GM12865 (cell line): ENCODE results near the gene TBL1XR1.
"Not testable (repeated sequence)": the region's sequence is repeated elsewhere in the genome, so short reads cannot be mapped to it uniquely, and the experiment has no call there.

Experiments
- DNase-seq: peaks from one replicate; pipeline ENCODE4 v3.0.0; 2010; ENCODE audit warnings: low read depth
- H3K4me3 ChIP-seq: 2 replicates; pipeline ENCODE4 v1.5.1; 2011; ENCODE audit warnings: mild to moderate bottlenecking, low read depth, low read length, control low read depth
- CTCF ChIP-seq: IDR thresholded peaks from 2 replicates; pipeline ENCODE4 v1.5.1; 2011; ENCODE audit warnings: low read length, control low read depth, low read depth, inconsistent platforms; ENCODE audit not compliant: insufficient read depth; ENCODE audit errors: missing control alignments

The TBL1XR1 gene

GRCh38 chr3:177197727-177198460, 612 bp upstream of the TBL1XR1 start:
- peak overlapping the region; percentile 61 for H3K4me3 ChIP-seq
- TF ChIP-seq CTCF = no peak
- DNase-seq = peak; percentile 82

DNA sequence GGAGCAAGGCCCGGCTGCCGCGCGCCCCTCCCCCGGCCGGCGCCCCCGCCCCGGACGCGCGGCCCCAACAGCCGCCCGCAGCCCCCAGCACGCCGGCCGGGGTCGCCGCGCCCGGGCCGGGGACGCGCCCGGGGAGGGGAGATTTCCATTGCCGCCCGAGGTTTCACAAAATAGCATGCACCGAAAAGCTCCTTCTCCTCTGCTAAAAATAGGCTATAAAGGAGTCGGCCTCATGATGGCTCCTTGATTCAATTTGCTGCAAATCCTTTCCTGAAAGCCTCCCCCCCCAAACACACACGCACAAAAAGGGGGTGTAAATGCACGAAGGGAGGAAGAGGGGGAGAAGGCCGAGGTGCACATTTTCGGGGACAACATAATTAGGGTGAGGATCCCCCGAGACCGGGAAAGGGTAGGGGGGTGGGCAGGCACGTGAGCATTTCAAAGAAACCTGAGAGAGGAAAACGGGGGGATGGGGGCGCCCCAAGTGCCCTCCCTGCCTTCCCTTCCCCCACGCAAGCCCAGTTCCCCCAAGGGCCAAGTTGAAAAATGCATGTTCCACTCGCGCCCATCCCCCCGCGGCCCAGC, 734 bp downstream of the TBL1XR1 start:
- TF ChIP-seq CTCF = no peak
- DNase-seq = peak; percentile 67
- peak overlapping the region; percentile 74 for H3K4me3 ChIP-seq

DNA sequence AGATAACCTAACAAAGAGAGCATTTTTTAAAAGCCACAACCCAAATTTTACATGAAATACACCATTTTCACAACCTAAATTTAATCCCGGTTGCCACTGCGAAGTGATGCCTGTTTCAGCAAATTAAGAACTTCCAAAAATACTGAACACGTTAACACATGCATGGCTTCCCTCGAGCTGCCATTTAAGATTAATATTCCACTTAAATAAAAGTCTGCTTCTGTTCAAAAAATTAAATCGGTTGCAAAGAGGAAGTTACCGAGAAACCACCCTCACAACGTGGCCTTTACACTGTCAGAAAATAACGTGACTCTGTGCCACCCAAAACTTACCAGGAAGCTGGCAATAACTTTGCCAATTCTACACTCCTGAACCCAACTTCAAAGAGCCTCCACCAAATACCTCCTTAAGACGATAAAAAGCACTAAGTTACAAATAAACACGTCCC, 1.2 kb downstream of the TBL1XR1 start:
- no peak for TF ChIP-seq CTCF
- peak overlapping the region; percentile 74 for H3K4me3 ChIP-seq

DNA sequence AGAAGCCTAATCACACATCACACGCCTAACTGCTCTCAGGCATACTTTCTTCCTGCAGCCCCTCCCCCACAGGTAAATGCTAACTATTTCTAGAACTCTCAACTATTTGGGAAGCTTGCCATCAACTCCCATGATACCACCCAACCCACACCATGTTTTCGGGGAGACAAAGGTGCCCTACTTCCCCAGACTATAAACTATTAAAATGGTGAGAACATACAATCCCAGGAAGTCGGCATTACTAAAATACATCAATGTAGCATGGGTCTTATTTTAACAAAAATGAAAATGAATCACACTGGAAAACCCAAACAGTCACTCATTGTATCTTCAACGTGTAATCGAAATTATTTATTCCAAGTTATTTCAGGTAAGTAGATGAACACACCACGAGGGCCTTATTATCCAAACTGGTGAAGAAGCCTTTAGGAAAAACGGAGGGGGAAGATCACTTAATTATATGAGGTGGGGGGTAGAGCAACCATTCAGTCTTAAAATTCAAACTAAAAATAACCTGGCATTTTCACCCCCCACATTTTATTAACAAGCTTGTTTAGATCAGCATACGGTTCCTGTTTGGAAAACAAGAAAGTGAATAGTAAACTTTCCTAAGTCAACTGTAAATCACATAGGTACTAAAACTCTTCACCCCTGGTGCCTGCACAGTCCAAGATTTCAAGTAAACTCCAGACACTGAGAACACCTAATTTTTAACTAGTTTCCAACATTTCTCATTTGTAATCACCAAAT, 1.9 kb downstream of the TBL1XR1 start:
- TF ChIP-seq CTCF = no peak
- H3K4me3 ChIP-seq = peak overlapping the region; percentile 74
- peak; percentile 43 for DNase-seq

More for the DNA sequence above, 1.2 kb downstream of the TBL1XR1 start:
- peak; percentile 63 for DNase-seq

DNA sequence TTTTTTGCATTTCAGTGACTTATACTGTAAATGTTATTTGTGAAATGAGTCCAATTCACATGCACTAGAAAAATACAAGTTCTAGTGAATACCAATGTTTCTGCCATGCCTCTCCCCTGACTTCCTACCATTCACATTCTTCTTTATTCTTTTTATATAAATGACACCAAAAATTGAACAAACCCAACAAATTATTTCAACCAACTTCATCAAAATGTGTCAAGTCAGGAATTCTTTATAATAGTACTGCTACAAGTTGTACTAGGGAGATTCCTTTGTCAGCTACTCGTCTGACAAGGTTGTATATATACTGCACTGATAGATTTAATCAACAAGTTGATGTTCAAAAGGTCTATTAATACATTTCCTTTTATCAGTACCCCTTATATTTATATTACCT, 3.0 kb downstream of the TBL1XR1 start:
- DNase-seq = no peak
- no peak for TF ChIP-seq CTCF
- peak overlapping the region; percentile 74 for H3K4me3 ChIP-seq

DNA sequence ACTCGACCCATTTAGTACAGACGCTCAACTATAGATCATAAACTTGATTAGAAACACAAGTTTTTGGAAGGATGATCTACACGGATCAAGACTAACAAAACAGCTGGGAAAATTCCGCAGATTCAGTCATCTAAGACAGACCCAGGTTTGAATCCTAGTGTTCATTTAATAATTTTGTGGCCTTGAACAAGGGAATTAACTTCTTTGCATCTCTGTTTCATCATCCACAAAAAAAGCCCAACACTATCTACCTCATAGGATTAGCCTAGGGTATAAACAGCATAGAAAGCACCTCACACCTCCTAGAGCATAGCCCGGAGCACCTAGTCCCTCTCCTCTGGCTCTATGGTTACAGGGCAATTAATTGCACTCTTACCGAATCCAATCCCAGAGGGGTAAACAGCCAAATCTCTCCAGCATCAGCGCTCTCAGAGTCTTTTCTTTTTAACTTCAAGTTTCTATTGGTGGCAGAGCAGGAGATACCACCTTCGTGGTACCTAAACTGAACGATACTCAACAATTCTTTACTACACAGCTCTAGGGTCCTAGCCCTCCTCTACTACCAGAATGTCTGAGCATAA, 3.5 kb downstream of the TBL1XR1 start:
- DNase-seq = no peak
- peak overlapping the region; percentile 74 for H3K4me3 ChIP-seq
- no peak for TF ChIP-seq CTCF

DNA sequence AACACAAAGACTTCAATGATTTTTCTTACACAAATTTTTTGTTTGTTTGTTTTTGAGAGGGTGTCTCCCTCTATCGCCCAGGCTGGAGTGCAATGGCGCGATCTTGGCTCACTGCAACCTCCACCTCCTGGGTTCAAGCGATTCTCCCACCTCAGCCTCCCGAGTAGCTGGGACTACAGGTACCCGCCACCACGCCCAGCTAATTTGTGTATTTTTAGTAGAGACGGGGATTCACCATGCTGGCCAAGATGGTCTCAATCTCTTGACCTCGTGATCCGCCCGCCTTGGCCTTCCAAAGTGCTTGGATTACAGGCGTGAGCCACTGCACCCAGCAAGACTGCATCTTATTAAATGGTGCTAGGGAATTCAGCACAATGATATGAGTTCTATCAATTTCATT, 4.0 kb downstream of the TBL1XR1 start:
- H3K4me3 ChIP-seq, DNase-seq: not testable (repeated sequence)
